ENCODE measurements around the gene ARAP1.

The ARAP1 gene

GRCh38 chr11:72780296-72781062, 28.3 kb upstream of the ARAP1 start:
- TF ChIP-seq POLR2AphosphoS5 (IDR thresholded peaks at IDR 0.05; ENCODE audit: low read depth) = no peak
- no peak for TF ChIP-seq SPI1 (IDR thresholded peaks at IDR 0.05; ENCODE audit: borderline replicate concordance, low read depth)
- TF ChIP-seq CTCF (IDR thresholded peaks at IDR 0.05; ENCODE audit: insufficient read depth, low read length) = no peak
- no peak for TF ChIP-seq GABPA (IDR thresholded peaks at IDR 0.05; ENCODE audit: low read depth)
- TF ChIP-seq, protein P1, sequence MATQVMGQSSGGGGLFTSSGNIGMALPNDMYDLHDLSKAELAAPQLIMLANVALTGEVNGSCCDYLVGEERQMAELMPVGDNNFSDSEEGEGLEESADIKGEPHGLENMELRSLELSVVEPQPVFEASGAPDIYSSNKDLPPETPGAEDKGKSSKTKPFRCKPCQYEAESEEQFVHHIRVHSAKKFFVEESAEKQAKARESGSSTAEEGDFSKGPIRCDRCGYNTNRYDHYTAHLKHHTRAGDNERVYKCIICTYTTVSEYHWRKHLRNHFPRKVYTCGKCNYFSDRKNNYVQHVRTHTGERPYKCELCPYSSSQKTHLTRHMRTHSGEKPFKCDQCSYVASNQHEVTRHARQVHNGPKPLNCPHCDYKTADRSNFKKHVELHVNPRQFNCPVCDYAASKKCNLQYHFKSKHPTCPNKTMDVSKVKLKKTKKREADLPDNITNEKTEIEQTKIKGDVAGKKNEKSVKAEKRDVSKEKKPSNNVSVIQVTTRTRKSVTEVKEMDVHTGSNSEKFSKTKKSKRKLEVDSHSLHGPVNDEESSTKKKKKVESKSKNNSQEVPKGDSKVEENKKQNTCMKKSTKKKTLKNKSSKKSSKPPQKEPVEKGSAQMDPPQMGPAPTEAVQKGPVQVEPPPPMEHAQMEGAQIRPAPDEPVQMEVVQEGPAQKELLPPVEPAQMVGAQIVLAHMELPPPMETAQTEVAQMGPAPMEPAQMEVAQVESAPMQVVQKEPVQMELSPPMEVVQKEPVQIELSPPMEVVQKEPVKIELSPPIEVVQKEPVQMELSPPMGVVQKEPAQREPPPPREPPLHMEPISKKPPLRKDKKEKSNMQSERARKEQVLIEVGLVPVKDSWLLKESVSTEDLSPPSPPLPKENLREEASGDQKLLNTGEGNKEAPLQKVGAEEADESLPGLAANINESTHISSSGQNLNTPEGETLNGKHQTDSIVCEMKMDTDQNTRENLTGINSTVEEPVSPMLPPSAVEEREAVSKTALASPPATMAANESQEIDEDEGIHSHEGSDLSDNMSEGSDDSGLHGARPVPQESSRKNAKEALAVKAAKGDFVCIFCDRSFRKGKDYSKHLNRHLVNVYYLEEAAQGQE (IDR thresholded peaks at IDR 0.05; ENCODE audit: insufficient replicate concordance, low read depth) = no peak
- no peak overlapping the region for H3K27ac ChIP-seq (replicated peaks)
- H3K27me3 ChIP-seq (ENCODE audit: insufficient read depth, poor library complexity, severe bottlenecking) = peaks cover 5% of the 10 kb centered on the region
- no peak overlapping the region for H3K4me3 ChIP-seq (replicated peaks; ENCODE audit: insufficient read depth, low read length)
- DNase-seq (ENCODE audit: low read depth in 1 of 2, low spot score in 1 of 2) = no peak

GRCh38 chr11:72779495-72780128, 27.4 kb upstream of the ARAP1 start:
- DNase-seq (ENCODE audit: low read depth in 1 of 2, low spot score in 1 of 2) = no peak
- Histone ChIP-seq H3K4me3 (replicated peaks; ENCODE audit: insufficient read depth, low read length) (no peak overlapping the region), H3K27me3 (ENCODE audit: insufficient read depth, poor library complexity, severe bottlenecking) (peaks cover 5% of the 10 kb centered on the region), H3K27ac (replicated peaks) (no peak overlapping the region)
- no peak for TF ChIP-seq CTCF (IDR thresholded peaks at IDR 0.05; ENCODE audit: insufficient read depth, low read length)
- no peak for TF ChIP-seq GABPA (IDR thresholded peaks at IDR 0.05; ENCODE audit: low read depth)
- TF ChIP-seq SPI1 (IDR thresholded peaks at IDR 0.05; ENCODE audit: borderline replicate concordance, low read depth) = no peak
- TF ChIP-seq, protein P1 (IDR thresholded peaks at IDR 0.05; ENCODE audit: insufficient replicate concordance, low read depth) = no peak

DNA sequence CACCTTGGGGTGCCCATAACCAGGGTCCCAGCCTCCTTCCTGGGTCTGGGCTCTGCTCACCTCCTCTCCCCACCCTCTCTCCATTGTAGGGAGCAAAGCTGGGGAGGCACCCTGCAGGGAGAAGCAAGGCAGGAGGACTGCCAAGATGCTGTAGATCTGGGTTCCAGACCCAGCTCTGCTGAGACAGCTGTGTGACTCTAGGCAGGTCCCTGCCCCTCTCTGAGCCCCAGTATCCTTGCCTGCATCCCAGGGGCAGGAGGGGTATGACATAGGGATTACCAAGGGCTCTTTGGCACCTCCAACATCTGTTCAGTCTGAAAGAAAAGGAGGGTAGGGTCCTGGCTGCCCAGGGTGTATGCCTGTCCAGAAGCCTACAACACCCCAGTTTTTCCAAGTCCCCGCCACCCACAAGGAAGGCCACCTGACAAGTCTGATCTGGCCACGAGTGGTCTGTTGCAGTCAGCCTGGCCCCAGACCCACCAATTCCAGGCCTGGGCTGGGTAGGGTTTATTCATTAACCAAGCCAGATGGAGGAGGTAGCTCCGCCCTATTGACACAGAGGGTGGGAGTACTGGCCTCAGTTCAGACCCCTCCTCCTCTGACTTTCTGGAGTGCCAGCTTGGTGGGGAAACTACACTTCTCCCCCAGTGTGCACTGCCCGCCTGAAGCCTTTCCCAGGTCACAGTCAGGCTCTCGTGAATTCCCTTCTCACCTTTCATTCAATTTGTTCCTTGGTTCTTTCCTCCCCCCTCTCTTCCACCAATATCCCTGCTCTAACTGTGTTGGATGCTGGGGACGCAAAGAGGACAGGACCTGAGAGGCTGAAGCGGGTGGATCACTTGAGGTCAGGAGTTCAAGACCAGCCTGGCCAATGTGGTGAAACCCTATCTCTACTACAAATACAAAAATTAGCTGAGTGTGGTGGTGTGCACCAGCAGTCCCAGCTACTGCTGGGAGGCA, 26.6 kb upstream of the ARAP1 start:
- no peak for TF ChIP-seq POLR2AphosphoS5 (IDR thresholded peaks at IDR 0.05; ENCODE audit: low read depth)
- TF ChIP-seq GABPA (IDR thresholded peaks at IDR 0.05; ENCODE audit: low read depth) = no peak
- TF ChIP-seq, protein P1 (IDR thresholded peaks at IDR 0.05; ENCODE audit: insufficient replicate concordance, low read depth) = no peak
- TF ChIP-seq SPI1 (IDR thresholded peaks at IDR 0.05; ENCODE audit: borderline replicate concordance, low read depth) = no peak
- no peak for TF ChIP-seq CTCF (IDR thresholded peaks at IDR 0.05; ENCODE audit: insufficient read depth, low read length)
- no peak overlapping the region for H3K4me3 ChIP-seq (replicated peaks; ENCODE audit: insufficient read depth, low read length)
- H3K27ac ChIP-seq (replicated peaks) = no peak overlapping the region
- H3K27me3 ChIP-seq (ENCODE audit: insufficient read depth, poor library complexity, severe bottlenecking) = peaks cover 5% of the 10 kb centered on the region
- no peak for DNase-seq (ENCODE audit: low read depth in 1 of 2, low spot score in 1 of 2)
